Breast epithelium (tissue), 4 donors: ENCODE data around the gene PALM3. TPM values are rescaled to one million over a fixed set of nuclear protein-coding genes. Genes with fewer than 3 reads are reported as not detected.

ENCODE experiments used
- DNase-seq, 2 donors: peaks; one replicate each; pipeline ENCODE4 v3.0.0-alpha.2; 2019; ENCODE audit warnings: low spot score in 2 of 2
- H3K27ac ChIP-seq, 2 donors: fragments of 200-600 bp; sonication (generic) in 1 of 2; one replicate each; pipeline ENCODE4 v1.5.1; 2016 to 2019; ENCODE audit warnings: mild to moderate bottlenecking in 1 of 2
- H3K27me3 ChIP-seq, 2 donors: fragments of 200-600 bp; sonication (generic) in 1 of 2; one replicate each; pipeline versions ENCODE4 v1.5.1 to v1.6.0; 2017 to 2019; ENCODE audit warnings: control low read depth in 1 of 2, mild to moderate bottlenecking in 1 of 2
- H3K36me3 ChIP-seq: fragments of 200-600 bp; one replicate; pipeline ENCODE4 v1.5.1; 2019
- H3K4me1 ChIP-seq, 2 donors: fragments of 200-600 bp; sonication (generic); one replicate each; pipeline ENCODE4 v1.5.1; 2016 to 2019; ENCODE audit warnings: control low read depth in 1 of 2
- H3K4me3 ChIP-seq, 3 donors: fragments of 200-600 bp; sonication (generic); 1 replicate in 2 of 3; 2 replicates in 1 of 3; pipeline ENCODE4 v1.5.1; 2016 to 2019; ENCODE audit warnings: mild to moderate bottlenecking in 3 of 3, moderate library complexity in 2 of 3
- H3K9me3 ChIP-seq, 2 donors: fragments of 200-600 bp; sonication (generic) in 1 of 2; one replicate each; pipeline ENCODE4 v1.5.1; 2016 to 2019; ENCODE audit warnings: control low read depth in 1 of 2
- POLR2A ChIP-seq: fragments of 450-650 bp; IDR thresholded peaks from one replicate; pipeline ENCODE4 v1.6.1; 2016; ENCODE audit warnings: antibody characterized with exemption, mild to moderate bottlenecking, moderate library complexity
- POLR2AphosphoS5 ChIP-seq, 3 donors: sonication (generic); formaldehyde crosslinking; IDR thresholded peaks; one replicate each; pipeline ENCODE4 v1.6.1; 2017; ENCODE audit warnings: antibody characterized with exemption in 3 of 3
- intact Hi-C: fragments of 100-400 bp; cut with DNase I; formaldehyde crosslinking; loops from one replicate; pipeline ENCODE4 v1.15.1; 2023; ENCODE audit warnings: low total_unique reads
- total RNA-seq, 3 donors: library from RNA; depleted of rRNA; stranded (reverse); fragments of >200 nt; gene quantifications; one replicate each; pipeline ENCODE4 v1.1.0, GENCODE V29; 2016
- TF ChIP-seq, protein P1 (sequence below), 3 donors: fragments of 450-650 bp; IDR thresholded peaks; one replicate each; pipeline ENCODE4 v1.5.1; 2016 to 2017; ENCODE audit warnings: antibody characterized with exemption in 3 of 3, mild to moderate bottlenecking in 3 of 3, moderate library complexity in 3 of 3

PALM3 gene
- total RNA-seq, 3 donors from 2014 or later = 2.5 to 3.9 TPM; not detected in 1

DNA sequence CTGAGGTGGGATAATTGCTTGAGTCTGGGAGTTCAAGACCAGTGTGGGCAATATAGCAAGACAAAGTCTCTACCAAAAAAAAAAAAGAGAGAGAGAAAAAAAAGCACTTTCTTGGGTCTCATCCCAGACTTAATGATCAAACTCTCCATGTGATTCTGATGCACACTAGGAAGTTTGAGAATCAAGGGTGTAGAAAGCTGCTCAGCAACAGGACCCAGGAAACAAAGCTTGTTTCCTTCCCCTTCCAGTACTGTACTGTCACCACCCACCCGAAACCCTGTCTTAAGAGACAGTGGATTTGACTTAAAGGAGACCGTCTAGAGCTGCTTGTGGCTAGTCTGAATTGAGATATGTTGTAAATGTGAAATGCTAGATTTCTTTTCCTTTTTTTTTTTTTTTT, 16.5 kb upstream of the PALM3 start:
- intact Hi-C loops = loop anchor here (10.0 kb wide), 1 partner anchor 194 kb away; no protein-coding TSS in a partner anchor
- no peak for DNase-seq
- H3K9me3 ChIP-seq = no peaks in the 10 kb centered on the region
- no peaks in the 10 kb centered on the region for H3K27me3 ChIP-seq
- H3K4me1 ChIP-seq = no peaks in the 10 kb centered on the region
- H3K27ac ChIP-seq = no peak overlapping the region
- TF ChIP-seq POLR2A = no peak
- no peak for TF ChIP-seq POLR2AphosphoS5 (IDR thresholded peaks at IDR 0.05)
- TF ChIP-seq, protein P1, sequence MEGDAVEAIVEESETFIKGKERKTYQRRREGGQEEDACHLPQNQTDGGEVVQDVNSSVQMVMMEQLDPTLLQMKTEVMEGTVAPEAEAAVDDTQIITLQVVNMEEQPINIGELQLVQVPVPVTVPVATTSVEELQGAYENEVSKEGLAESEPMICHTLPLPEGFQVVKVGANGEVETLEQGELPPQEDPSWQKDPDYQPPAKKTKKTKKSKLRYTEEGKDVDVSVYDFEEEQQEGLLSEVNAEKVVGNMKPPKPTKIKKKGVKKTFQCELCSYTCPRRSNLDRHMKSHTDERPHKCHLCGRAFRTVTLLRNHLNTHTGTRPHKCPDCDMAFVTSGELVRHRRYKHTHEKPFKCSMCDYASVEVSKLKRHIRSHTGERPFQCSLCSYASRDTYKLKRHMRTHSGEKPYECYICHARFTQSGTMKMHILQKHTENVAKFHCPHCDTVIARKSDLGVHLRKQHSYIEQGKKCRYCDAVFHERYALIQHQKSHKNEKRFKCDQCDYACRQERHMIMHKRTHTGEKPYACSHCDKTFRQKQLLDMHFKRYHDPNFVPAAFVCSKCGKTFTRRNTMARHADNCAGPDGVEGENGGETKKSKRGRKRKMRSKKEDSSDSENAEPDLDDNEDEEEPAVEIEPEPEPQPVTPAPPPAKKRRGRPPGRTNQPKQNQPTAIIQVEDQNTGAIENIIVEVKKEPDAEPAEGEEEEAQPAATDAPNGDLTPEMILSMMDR (IDR thresholded peaks at IDR 0.05) = no peak
- no peaks in the 10 kb centered on the region for H3K36me3 ChIP-seq
- H3K4me3 ChIP-seq = no peak overlapping the region

DNA sequence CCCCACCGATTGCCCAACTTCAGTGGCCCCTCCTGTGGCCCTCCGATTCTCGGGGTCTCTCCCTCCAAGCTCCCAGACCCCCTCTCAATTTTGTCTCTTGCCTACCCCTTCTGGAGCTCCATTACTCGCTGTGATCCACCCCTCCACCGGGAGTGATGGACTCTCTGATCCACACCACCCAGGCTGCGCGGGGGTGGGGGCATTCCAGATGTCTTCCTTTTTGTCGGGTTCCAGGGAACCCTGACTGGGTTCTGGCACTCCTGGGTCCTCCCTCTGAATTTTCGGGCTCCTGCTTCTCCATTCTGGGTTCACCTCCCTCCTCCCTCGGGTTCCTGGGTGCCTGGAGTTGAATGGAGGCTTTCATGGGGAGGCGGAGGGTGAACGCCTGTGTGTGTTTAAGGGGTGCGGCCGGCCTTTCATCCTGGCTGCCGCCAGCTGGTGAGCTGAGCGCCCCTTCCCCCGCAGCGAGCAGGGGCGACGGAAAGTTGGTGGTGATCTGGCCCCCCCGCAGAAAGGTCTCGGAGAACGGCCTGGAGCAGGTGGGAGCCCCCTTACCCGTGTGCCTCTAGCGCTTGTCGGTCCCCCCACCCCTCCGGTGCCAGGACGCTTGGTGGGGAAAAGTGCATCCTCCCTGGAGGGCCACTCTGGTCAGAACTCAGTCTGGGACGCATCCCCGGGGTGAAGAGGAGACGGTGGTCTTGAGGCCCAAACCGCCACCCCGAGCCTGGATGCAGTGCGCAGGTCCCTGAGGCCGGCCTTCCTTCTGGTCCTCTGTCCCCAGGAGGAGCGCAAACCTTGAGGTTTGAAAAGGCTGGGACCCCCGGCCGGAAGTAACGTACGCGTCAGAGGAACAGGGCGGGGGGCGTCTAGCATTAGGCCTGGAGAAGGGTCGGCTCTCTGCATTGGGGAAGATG, 12.3 kb upstream of the PALM3 start:
- TF ChIP-seq POLR2A (no peak), POLR2AphosphoS5 (IDR thresholded peaks at IDR 0.05) (no peak)
- TF ChIP-seq, protein P1 (IDR thresholded peaks at IDR 0.05) = no peak
- H3K4me3 ChIP-seq = peak overlapping the region; percentile 63 to 73 (median 71)
- intact Hi-C loops = loop anchor here (10.0 kb wide), 1 partner anchor 189 kb away; no protein-coding TSS in a partner anchor

DNA sequence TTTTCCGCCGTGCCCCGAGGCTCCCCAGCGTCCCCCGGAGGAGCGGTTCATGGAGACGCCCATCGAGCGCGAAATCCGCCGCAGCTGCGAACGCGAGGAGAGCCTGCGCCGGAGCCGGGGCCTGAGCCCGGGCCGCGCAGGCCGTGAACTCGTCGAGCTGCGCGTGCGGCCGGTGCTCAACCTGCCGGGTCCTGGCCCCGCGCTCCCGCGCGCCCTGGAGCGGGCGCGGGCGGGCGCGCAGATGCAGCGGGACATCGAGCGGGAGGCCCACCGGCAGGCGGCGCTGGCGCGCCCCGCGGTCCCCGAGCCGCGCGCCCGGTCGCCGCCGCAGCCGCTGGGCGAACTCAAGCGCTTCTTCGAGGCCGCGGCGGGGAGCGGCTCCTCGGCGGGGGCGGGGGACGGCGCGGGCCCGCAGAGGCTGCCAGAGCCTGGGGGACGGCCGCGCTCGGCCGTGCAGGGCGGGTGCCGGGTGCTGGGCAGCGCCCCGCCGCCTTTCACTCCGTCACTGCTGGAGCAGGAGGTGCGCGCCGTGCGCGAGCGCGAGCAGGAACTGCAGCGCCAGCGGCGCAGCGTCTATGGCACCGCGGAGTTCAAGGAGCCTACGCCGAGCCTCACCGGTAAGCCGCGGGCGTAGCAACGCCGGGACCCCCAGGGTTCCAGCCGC, 11.5 kb upstream of the PALM3 start:
- DNase-seq = peak; percentile 59 to 68
- intact Hi-C loops = loop anchor here (10.0 kb wide), 1 partner anchor 189 kb away; no protein-coding TSS in a partner anchor
- no peaks in the 10 kb centered on the region for H3K36me3 ChIP-seq

More for the DNA sequence above, 12.3 kb upstream of the PALM3 start:
- no peaks in the 10 kb centered on the region for H3K9me3 ChIP-seq
- H3K27me3 ChIP-seq = no peaks in the 10 kb centered on the region
- no peaks in the 10 kb centered on the region for H3K4me1 ChIP-seq
- peak overlapping the region; percentile 86 to 93 for H3K27ac ChIP-seq
- H3K36me3 ChIP-seq = no peaks in the 10 kb centered on the region
- DNase-seq = no peak

DNA sequence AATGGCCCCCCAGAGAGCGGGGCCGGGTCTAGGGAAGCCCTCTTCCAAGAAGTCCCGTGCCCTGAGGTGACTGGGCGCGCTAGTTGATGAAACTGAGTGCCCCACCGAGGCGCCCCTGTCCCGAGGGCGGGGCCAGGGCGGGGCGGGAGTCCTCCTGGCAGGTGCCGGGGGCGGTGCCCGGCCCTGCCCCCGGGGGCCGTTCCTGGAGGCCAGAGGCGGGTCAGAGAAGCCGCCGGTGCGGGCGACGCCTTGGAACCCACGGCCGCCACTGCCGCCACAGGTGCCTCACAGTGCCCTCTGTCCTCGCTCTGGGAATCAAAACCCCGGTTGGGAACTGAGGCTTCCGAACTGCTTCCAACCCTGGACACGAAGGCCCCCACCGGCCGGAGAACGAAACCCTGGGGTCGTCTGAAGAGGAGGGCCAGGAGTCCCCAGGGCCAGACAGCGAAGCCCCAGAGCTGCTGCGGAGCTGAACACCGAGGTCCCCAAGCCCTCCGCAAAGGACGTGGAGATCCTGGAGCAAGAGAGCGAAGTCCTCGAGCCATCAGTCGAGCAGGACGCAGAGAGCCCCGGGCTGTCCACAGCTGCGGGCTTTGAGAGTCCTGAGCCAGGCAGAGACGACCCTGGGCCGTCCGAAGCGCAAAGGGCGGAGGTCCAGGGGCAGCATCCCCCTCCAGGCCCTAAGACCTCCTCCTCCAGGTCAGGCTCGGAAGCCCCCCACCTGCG, 10.8 kb upstream of the PALM3 start, which contains the start of gene MISP3:
MISP3 (plus strand) TSS at position 252 of the 726 bp plus-strand sequence. CDS start 524 bp downstream, outside the sequence.
- no peak for TF ChIP-seq POLR2AphosphoS5 (IDR thresholded peaks at IDR 0.05)
- TF ChIP-seq, protein P1 (IDR thresholded peaks at IDR 0.05) = peak in 1 of 3 donors; percentile 20
- peak within 1 kb of the TSS; percentile 63 to 73 (median 71) for H3K4me3 ChIP-seq
- H3K27ac ChIP-seq = peak within 1 kb of the TSS; percentile 86 to 93
- intact Hi-C loops = loop anchor here (10.0 kb wide), 1 partner anchor 188 kb away; no protein-coding TSS in a partner anchor
- no peaks in the 10 kb centered on the region for H3K9me3 ChIP-seq
- H3K36me3 ChIP-seq = no peaks in the 10 kb centered on the region
- no peaks in the 10 kb centered on the region for H3K27me3 ChIP-seq
- DNase-seq = no peak
- H3K4me1 ChIP-seq = no peaks in the 10 kb centered on the region

More for the DNA sequence above, 11.5 kb upstream of the PALM3 start:
- Histone ChIP-seq H3K9me3 (no peaks in the 10 kb centered on the region), H3K27me3 (no peaks in the 10 kb centered on the region), H3K4me1 (no peaks in the 10 kb centered on the region), H3K27ac (peak overlapping the region; percentile 86 to 93), H3K4me3 (peak overlapping the region; percentile 63 to 73 (median 71))
- TF ChIP-seq, protein P1 (IDR thresholded peaks at IDR 0.05) = peak in 1 of 3 donors; percentile 94
- TF ChIP-seq POLR2A = no peak
- TF ChIP-seq POLR2AphosphoS5 (IDR thresholded peaks at IDR 0.05) = peak in 1 of 3 donors; percentile 26
